Measurements from ENCODE around the gene THAP3. TPM values are rescaled to one million over a fixed set of nuclear protein-coding genes. Genes with fewer than 3 reads are reported as not detected.

Gene THAP3
- total RNA-seq, 4 donors from 2014 or later, result 16.3 to 36.9 (median 27.7) TPM

- peak overlapping the region; percentile 83 to 89 for H3K4me3 ChIP-seq
- TF ChIP-seq POLR2AphosphoS5 (IDR thresholded peaks at IDR 0.05) (no peak), CTCF (IDR thresholded peaks at IDR 0.05) (no peak), POLR2A (IDR thresholded peaks at IDR 0.05) (no peak), EP300 (IDR thresholded peaks at IDR 0.05) (no peak)
- no peaks in the 10 kb centered on the region for H3K9me3 ChIP-seq
- H3K36me3 ChIP-seq, result peaks cover 0 to 22% of the 10 kb centered on the region in 2 donors
- H3K27me3 ChIP-seq, result no peaks in the 10 kb centered on the region
- peaks cover 0 to 66% (median 11%) of the 10 kb centered on the region in 3 donors for H3K4me1 ChIP-seq
- peak overlapping the region; percentile 88 to 99 (median 97) for H3K27ac ChIP-seq
- ATAC-seq, result no peak
- 0% methylated on average over 3 to 8 of the region's 117 CpGs for WGBS, 2 donors (ENCODE audit: low coverage in 1 of 2)
Observed at GRCh38 chr1:6614019-6614928, 10.4 kb upstream of the THAP3 start.

- TF ChIP-seq POLR2AphosphoS5 (IDR thresholded peaks at IDR 0.05) (no peak), CTCF (IDR thresholded peaks at IDR 0.05) (no peak), EP300 (IDR thresholded peaks at IDR 0.05) (no peak), POLR2A (IDR thresholded peaks at IDR 0.05) (no peak)
- H3K27me3 ChIP-seq, result no peaks in the 10 kb centered on the region
- no peaks in the 10 kb centered on the region for H3K9me3 ChIP-seq
- peak overlapping the region; percentile 88 to 99 (median 97) for H3K27ac ChIP-seq
- WGBS, 2 donors (ENCODE audit: low coverage in 1 of 2), result 0 to 10% methylated on average over 2 of the region's 82 CpGs
- peak overlapping the region; percentile 83 to 89 for H3K4me3 ChIP-seq
- peaks cover 0 to 31% of the 10 kb centered on the region in 2 donors for H3K36me3 ChIP-seq
- ATAC-seq, result no peak
- peaks cover 0 to 57% (median 11%) of the 10 kb centered on the region in 3 donors for H3K4me1 ChIP-seq
Observed at GRCh38 chr1:6614929-6615785, 9.5 kb upstream of the THAP3 start.

GRCh38 chr1:6619045-6619444, 5.6 kb upstream of the THAP3 start:
- ATAC-seq, result no peak
- TF ChIP-seq CTCF (IDR thresholded peaks at IDR 0.05) (no peak), EP300 (IDR thresholded peaks at IDR 0.05) (no peak), POLR2AphosphoS5 (IDR thresholded peaks at IDR 0.05) (no peak), POLR2A (IDR thresholded peaks at IDR 0.05) (no peak)
- H3K27ac ChIP-seq, result no peak overlapping the region
- no peak overlapping the region for H3K4me3 ChIP-seq
- no peaks in the 10 kb centered on the region for H3K9me3 ChIP-seq
- 78 to 96% methylated on average over 2 to 4 of the region's 4 CpGs for WGBS, 2 donors (ENCODE audit: low coverage in 1 of 2)
- peaks cover 0 to 61% of the 10 kb centered on the region in 2 donors for H3K36me3 ChIP-seq
- no peaks in the 10 kb centered on the region for H3K27me3 ChIP-seq
- peaks cover 0 to 60% (median 11%) of the 10 kb centered on the region in 3 donors for H3K4me1 ChIP-seq

DNA sequence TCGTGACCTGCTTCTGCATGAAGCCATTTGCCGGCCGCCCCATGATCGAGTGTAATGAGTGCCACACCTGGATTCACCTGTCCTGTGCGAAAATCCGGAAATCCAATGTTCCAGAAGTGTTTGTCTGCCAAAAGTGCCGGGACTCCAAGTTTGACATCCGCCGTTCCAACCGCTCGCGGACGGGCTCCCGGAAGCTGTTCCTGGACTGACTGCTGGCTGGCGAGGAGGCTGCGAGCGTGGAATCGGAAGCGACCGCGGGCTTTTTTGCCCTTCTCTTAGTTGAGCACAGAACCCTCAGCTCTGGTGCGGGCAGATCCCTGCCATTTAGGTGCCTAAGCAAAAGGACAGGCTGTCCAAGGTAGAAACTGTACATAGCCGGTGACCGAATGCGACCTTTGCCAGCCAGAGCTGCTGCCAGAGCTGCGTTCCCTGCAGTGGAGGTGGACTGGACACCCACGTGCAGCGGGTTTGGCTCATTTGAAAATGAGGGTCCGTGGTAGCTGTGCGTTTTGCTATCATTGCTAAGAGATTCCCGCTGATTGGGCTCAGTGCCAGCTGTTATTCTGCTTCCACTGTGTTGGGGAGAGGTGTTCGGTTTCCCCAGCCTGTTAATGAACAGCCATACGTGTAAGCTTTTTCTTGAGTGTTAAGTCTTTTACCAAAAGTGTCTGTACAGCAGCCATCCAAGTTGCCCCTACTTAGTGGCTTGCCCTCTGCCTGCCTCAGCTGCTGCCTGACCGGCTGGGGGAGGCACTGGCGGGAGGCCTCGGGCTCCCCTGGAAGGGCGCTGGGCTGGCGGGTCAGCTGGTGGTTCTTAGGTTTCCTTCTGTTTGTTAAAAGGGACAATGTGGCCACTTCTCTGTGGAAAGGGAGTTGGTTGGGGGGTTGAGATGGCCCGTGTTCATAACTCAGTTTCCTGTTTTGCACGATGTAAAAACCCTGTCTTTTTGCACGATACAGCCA, 3.0 kb upstream of the THAP3 start:
- TF ChIP-seq CTCF (IDR thresholded peaks at IDR 0.05) (no peak), EP300 (IDR thresholded peaks at IDR 0.05) (no peak), POLR2AphosphoS5 (IDR thresholded peaks at IDR 0.05) (no peak), POLR2A (IDR thresholded peaks at IDR 0.05) (no peak)
- Histone ChIP-seq H3K27me3 (no peaks in the 10 kb centered on the region), H3K27ac (peak overlapping the region in 3 of 4 donors; percentile 91 to 95 (median 92)), H3K4me1 (peaks cover 0 to 63% (median 14%) of the 10 kb centered on the region in 3 donors), H3K9me3 (no peaks in the 10 kb centered on the region), H3K36me3 (peaks cover 0 to 61% of the 10 kb centered on the region in 2 donors), H3K4me3 (no peak overlapping the region)
- WGBS, 2 donors (ENCODE audit: low coverage in 1 of 2), result 81 to 93% methylated on average over 3 to 17 of the region's 41 CpGs
- ATAC-seq, result no peak

Data from gastroesophageal sphincter (tissue), 4 donors.